Measurements from ENCODE around the gene ECM1. TPM values are rescaled to one million over a fixed set of nuclear protein-coding genes. Genes with fewer than 3 reads are reported as not detected.

The ECM1 gene
- total RNA-seq, 2 experiments from 2014 or later: 2.0 to 3.8 TPM

DNA sequence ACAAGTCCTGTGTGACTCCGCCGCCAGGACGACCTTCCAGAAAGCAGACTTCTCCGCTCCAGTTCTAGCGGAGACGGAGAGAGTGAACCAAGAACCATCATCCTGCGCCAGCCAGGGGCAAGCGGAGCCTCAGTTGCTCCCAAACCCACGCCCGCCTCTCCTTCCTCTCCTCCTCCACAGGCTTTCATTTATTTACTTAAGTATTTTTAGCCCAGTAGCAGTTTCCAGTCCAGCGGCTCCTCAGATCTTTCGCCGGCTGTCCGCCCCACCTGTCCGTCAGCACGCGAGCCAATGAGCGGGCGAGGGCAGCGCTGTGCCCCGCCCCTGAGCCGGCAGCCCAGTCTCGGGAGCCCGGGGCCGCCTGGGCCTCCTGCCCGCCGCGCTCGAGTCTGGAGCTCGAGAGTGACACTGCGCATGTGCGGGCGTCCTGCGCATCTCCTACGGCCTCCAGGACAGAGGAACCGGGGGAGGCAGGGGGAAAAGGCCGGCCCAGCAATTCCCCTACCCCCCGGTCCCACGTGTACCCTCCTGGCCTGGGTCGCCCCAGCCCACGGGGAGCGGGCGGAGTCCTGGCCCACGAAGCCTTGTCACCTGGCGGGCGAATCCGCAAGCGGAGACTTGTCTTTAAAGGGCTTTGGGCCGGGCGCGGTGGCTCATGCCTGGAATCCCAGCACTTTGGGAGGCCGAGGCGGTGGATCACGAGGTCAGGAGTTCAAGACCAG, 7.6 kb downstream of the ECM1 start, which contains the start of gene FALEC:
Gene FALEC, plus strand, starts transcription at position 425 of the 722 bp plus-strand sequence.
- Histone ChIP-seq H3K9me3 (ENCODE audit: low read length) (no peaks in the 10 kb centered on the region), H3K4me1 (ENCODE audit: insufficient read depth, low read length, poor library complexity, severe bottlenecking) (peaks cover 29% of the 10 kb centered on the region), H2AFZ (ENCODE audit: low read length) (peak within 1 kb of the TSS; percentile 70), H3K4me2 (ENCODE audit: low read length) (peak within 1 kb of the TSS; percentile 76), H3K36me3 (ENCODE audit: insufficient read depth, low read length) (no peaks in the 10 kb centered on the region), H3K9me2 (ENCODE audit: insufficient read depth, low read length) (no peaks in the 10 kb centered on the region), H3K4me3 (ENCODE audit: low read depth, low read length, poor library complexity, severe bottlenecking) (peak within 1 kb of the TSS; percentile 65), H4K20me1 (ENCODE audit: insufficient read depth, low read length) (no peaks in the 10 kb centered on the region), H3K79me2 (ENCODE audit: insufficient read depth, low read depth, low read length) (no peaks in the 10 kb centered on the region), H3K27ac (ENCODE audit: low read depth, low read length, poor library complexity, severe bottlenecking) (peak within 1 kb of the TSS; percentile 29)
- DNase-seq (ENCODE audit: low spot score): peak; percentile 95
- POLR2A ChIA-PET: interaction anchor here (0.8 to 2.2 kb wide), 5 partner anchors 13 to 182 kb away, joined by 3 to 8 read pairs (median 4); partner anchors contain the start of genes GOLPH3L and TARS2
- BruUV-seq (replicated peaks): no TSS peak
- CTCF ChIA-PET (ENCODE audit: unreplicated experiment): interaction anchor here (0.6 to 1.2 kb wide), 2 partner anchors 10 to 45 kb away, joined by 4 read pairs; no protein-coding TSS in a partner anchor
- no peak for TF ChIP-seq CTCF (conservative IDR thresholded peaks at IDR 0.05; ENCODE audit: low read length)
- TF ChIP-seq EZH2phosphoT487 (IDR thresholded peaks at IDR 0.05; ENCODE audit: borderline replicate concordance, low read depth, low read length): no peak
- intact Hi-C loops (cut with micrococcal nuclease; ENCODE audit: unreplicated experiment): loop anchor here (1.0 kb wide), 1 partner anchor 51 kb away; no protein-coding TSS in a partner anchor

DNA sequence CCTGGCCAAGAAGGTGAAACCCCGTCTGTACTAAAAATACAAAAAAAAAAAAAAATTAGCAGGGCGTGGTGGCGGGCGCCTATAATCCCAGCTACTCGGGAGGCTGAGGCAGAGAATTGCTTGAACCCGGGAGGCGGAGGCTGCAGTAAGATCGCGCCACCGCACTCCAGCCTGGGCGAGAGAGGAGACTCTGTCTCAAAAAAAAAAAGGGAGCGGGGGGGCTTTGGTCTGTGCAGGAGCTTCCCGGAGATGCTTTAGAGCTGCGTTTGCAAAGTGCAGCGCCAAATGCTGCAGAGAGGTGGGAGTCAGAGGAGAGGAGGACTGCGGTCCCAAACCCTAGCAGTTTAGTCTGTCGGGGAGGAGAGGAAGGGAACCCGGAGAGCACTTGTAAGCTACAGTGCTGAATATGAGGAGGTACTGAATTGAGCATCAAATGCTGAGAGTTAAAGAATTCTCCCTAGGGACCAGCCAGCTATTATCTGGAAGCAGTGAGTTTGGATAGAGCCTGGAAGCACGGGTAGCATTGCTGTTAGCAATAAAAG, 8.2 kb downstream of the ECM1 start:
- DNase-seq (ENCODE audit: low spot score): peak; percentile 34
- no TSS peak for BruUV-seq (replicated peaks)

More for the DNA sequence above, 8.2 kb downstream of the ECM1 start:
- Histone ChIP-seq H3K9me3 (ENCODE audit: low read length) (no peaks in the 10 kb centered on the region), H4K20me1 (ENCODE audit: insufficient read depth, low read length) (no peaks in the 10 kb centered on the region), H3K27ac (ENCODE audit: low read depth, low read length, poor library complexity, severe bottlenecking) (peak overlapping the region; percentile 29), H3K4me1 (ENCODE audit: insufficient read depth, low read length, poor library complexity, severe bottlenecking) (peaks cover 26% of the 10 kb centered on the region), H3K4me2 (ENCODE audit: low read length) (peak overlapping the region; percentile 76), H3K9me2 (ENCODE audit: insufficient read depth, low read length) (no peaks in the 10 kb centered on the region), H3K36me3 (ENCODE audit: insufficient read depth, low read length) (no peaks in the 10 kb centered on the region), H3K79me2 (ENCODE audit: insufficient read depth, low read depth, low read length) (no peaks in the 10 kb centered on the region), H3K4me3 (ENCODE audit: low read depth, low read length, poor library complexity, severe bottlenecking) (peak overlapping the region; percentile 65), H2AFZ (ENCODE audit: low read length) (peak overlapping the region; percentile 70; the same call in 1 of the 2 replicates)
- CTCF ChIA-PET (ENCODE audit: unreplicated experiment): interaction anchor here (0.6 to 1.2 kb wide), 3 partner anchors 9 to 260 kb away, joined by 4 read pairs; no protein-coding TSS in a partner anchor
- intact Hi-C loops (cut with micrococcal nuclease; ENCODE audit: unreplicated experiment): loop anchor here (1.0 kb wide), 1 partner anchor 52 kb away; no protein-coding TSS in a partner anchor
- POLR2A ChIA-PET: interaction anchor here (0.6 to 2.2 kb wide), 8 partner anchors 13 to 215 kb away, joined by 3 to 8 read pairs (median 4); partner anchors contain the start of genes GOLPH3L, RPRD2 and TARS2
- no peak for TF ChIP-seq CTCF (conservative IDR thresholded peaks at IDR 0.05; ENCODE audit: low read length)
- TF ChIP-seq EZH2phosphoT487 (IDR thresholded peaks at IDR 0.05; ENCODE audit: borderline replicate concordance, low read depth, low read length): no peak

Measured in OCI-LY7 (cell line).